Kidney tubule cell (primary cell): ENCODE results near the gene PIMREG.
A peak's percentile ranks its signal among the peaks of the same experiment; 100 is the strongest.

ENCODE experiments used
- DNase-seq: peaks from one replicate; pipeline ENCODE4 v3.0.0-alpha.2; 2018; ENCODE audit warnings: low spot score

The PIMREG gene

DNA sequence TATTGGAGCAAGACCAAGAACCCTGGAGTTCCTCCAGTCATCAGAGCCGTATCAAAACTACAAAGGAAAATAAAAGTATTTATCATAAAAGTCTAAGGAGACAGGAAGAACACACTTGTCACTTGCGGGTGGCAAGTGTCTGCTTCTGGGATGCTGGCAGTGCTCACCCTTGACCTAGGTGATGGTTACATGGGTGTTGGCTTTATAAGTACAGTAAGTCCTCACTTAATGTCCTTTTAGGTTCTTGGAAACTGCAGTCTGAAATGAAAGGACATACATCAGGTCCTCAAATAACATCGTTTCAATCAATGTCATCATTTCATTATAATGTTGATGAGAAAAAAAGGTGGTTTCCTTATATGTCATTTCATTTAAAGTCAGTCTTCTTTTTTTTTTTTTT is 6.3 kb upstream of the PIMREG start:
- DNase-seq = no peak

DNA sequence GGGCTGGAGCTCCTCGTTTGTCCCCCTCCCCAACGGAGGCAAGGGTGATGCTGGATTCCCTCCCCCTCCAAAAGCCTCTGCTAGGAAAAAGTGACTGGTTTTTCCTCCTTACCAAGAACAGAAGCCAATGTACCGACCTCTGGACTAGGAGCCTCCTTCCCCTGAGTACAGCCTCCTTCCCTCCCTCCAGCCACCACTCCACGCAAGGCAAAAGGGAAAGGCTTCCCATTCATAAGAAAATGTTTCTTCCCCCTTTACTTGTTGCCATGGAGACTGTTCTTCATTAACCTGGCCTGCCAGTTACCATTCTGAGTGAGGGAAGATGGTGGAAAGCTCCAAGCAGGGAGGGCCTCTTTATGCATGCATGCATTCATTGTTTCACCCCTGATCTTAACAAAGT is 4.3 kb upstream of the PIMREG start:
- peak; percentile 60 for DNase-seq

DNA sequence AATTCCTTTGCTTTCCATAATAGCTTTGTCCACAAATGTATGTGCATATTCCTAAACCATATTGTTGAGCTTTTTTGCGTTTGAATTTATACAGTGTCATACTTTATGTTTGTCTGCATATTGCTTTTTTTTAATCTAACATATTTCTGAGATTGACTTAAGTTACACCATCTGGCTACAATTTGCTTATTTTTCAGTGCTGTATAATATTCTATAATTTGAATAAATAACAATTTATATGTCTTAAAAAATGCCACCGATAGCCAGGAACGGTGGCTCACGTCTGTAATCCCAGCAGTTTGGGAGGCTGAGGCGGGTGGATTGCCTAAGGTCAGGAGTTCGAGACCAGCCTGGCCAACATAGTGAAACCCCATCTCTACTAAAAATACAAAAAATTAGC is 1.5 kb upstream of the PIMREG start:
- no peak for DNase-seq

DNA sequence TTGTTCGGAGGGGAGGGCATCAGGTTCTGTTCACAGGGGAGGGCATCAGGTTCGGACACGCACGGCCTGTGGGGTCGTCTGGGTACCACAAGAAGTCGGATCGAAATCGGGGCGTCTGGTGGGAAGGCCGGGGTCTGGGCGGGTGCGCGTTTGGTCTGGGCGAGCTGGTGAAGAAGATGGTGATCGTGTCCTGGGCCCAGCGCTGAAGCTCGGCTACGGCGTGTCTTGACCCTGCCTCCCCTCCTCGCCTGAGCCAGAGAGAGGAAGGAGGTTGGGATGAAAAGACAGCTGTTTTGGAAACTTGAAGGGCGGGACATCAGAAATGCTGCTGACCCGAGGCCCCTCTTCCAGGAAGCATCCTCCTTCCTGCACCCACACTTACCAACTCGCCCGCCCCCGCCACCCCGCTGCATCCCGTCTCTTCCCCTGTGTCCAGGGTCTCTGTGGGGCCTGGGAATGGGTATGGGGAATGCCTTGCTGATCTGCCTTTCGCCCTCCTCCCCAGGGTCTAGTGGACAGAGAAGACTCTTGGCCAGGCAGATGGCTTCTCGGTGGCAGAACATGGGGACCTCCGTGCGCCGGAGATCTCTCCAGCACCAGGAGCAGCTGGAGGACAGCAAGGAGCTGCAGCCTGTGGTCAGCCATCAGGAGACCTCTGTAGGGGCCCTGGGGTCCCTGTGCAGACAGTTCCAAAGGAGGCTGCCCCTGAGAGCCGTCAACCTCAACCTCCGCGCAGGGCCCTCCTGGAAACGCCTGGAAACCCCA is 498 bp downstream of the PIMREG start:
- DNase-seq = no peak

DNA sequence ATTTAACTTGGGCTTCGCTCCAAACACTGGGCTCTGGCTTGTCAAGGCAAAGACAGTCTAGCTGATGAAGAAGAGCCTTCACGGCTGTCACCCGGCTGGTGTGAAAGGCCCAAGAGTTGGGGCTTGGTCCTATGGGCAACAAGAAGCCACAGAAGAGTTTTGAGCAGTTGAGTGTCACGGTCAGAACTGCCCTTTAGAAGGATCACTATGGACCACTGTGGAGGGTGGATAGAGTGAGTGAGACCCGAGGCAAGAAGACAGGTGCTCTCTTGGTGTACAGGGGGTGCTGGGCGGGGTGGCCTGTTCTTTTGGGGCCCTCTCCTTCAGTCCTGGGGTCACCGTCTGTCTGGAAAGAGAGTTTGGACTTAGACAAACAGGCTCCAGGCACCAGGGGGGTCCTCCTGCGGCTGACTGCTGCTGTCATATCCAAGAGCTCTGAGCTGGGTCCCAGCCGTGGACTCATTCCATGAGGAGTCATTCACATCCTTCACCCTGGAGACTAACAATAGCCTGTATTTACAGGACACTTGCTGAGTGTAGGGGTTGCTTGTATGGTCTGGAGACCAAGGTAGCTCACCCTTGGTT is 2.4 kb downstream of the PIMREG start:
- DNase-seq = no peak

DNA sequence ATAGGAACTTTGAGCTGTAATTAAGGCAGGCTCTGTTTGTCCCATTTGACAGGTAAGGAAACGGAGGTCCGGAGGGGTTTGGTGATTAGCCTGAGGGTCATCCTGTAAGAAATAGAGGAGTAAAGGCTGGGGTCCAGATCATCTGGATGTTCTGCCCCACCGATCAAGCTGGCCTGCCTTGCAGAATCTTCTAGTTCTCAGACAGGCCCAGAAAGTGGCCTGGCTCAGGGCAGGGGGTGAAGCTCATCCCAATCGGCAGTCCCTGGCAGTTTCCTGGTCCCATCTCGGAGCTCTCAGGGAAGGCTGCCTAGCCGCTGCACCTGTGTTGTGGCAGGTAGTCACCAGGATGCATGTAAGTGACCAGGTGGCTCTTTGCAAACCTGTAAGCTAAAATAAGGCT is 4.2 kb downstream of the PIMREG start:
- no peak for DNase-seq

DNA sequence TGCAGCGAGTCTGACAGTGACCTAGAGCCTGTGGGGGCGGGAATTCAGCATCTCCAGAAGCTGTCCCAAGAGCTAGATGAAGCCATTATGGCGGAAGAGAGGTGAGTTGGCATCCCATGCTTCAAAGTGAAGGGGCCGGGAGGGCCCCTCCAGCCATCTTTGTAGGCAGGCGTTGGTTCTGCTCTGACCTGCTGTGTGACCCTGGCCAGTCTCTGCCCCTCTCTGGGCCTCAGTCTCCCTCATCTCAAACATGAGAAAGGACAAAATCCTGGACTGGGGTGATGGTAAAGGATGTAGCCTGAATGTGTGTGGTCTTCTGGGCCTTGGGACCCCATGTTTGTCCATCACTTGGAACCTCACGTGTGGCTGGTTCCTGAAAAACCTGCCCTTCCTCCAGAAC is 5.1 kb downstream of the PIMREG start:
- DNase-seq = no peak

DNA sequence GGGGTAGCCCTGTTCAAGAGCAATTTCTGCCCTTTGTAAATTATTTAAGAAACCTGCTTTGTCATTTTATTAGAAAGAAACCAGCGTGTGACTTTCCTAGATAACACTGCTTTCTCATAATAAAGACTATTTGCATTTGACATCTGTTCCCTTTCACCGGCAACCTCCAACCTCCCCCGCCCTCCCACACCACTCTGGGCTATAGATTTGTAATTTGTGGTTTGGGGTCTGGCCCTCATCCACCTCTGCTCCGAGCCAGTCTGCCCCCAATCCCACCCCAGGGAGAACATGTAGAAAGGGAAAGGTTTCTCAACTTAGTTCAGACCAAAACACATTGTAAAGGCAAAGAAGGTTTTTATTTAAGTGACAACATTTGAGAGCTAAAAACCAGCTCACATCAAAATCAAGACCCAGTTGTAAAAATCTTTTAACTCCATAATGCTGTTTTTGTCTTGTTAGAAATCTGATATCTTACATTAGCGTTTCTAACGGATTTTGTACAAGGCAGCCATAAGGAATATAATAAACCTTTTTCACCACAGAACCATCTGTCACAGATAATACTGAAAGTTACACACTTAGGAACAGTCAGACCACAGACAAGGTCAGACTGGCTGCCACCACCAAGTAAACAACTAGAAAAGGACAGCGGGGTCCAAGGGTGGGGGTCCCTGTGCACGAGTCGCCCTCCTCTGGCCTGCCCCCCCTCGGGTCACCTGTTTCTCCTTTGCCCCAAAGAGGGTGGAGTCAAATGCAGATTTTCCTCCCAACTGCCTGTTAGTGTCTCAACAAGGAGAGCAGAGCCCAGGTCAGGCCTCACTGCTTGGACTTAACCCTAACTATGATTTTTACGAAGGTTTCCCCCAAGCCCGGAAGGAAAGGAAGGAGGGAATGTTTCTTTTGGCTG is 6.9 kb downstream of the PIMREG start:
- no peak for DNase-seq

DNA sequence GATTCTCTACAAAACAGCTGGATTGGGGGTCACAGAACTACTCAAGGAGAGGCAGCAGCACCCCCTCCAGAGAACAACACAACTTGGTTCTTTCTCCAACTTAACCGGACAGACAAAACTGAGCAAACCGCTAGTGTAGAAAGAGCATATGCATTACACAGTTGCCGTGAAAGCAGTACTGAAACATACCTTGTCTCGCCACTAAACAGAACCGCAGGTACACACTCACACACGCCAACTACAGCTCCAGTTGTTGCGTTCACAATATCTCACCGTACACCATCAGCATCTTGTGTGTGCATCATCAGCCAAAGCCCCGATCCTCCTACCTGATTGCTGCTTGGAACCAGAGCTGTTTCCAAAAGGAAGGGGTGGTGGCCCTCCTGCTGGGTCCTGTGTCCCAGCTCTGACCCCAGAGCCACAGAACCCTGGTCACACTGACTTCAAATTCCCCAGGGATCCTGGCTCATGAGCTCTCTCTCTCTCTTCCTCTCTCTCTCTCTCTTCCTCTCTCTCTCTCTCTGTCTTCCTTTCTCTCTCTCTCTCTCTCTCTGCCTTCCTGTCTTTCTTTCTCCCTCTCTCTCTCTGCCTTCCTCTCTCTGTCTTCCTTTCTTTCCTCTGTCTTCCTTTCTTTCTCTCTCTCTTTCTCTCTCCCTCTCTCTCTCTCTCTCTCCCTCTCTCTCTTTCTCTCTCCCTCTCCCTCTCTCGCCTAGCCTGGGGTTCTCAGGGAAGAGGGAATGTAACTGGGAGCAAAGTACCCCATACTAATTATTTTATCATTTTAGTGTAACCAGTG is 8.4 kb downstream of the PIMREG start:
- no peak for DNase-seq

DNA sequence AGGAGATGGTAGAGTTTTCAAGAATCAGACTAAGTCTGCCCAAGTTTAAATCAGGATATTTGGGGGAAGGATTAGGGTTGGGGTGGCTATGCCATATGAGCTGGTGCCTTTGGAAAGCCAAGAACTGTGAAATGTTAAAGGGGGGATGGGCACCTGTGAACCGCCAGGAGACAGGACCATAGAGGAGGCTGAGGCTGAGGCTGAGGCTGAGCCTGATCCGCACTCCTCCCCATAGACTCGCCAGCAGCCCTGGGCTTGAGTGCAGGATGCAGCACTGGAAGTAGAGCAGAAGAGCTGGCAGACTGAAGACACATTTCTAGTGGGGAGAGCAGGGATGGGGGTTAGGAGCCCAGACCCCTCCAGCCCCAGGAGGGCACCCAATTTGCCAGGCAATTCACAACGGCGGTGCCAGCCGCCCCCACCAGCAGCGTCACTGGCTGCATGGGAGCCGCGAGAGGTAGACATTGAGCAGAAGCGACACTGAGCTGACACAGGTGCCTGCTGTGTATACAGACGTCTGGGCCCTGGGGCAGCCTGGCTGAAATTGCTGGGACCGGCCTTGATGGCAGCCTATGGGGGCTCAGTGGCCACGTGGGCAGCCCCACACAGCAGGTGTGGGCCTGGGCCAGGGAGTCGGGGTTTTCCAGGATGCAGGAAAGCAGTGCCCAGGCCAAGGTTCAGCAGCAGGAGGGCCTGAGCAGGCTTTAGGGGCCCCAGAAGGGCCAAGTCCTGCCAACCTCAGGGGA is 9.2 kb downstream of the PIMREG start:
- no peak for DNase-seq

DNA sequence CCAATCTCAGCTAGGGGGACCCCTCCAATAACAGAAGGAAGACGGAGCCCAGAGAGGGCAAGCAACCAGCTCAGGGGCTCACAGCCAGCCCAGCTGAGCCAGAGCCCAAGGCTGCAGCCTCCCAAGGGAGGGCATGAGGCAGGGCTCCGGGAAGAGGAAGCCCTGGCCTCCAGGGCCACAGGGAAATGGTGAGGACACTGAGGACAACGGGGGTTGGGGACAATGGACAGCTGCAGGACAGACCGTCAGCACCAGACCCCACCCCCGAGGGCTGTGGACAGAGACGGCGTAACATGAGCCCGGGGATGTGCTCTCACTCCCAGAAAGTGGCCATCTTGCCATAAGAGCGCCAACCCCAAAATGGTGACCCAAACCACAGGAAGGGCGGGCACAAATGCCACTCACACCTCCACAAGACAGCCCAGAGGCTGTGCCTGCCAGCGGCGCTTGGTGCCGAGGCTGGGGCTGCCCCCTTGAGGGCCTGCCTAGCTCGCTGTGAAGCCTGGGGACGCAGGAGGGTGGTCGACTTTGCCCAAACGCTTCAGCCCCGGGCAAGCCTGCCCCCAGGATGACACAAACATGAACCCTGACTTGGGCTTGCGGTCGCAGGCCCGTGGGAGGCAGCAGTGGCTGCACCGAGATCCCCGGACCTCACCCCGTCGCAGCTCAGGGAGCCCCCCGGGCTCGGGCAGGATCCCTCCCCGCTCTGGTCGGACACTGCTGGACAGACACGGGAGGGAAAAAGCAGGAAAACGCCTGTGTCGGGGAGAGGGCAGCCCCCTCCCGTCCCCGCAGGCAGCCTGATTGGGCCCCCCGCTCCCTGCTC is 10.5 kb downstream of the PIMREG start:
- no peak for DNase-seq

DNA sequence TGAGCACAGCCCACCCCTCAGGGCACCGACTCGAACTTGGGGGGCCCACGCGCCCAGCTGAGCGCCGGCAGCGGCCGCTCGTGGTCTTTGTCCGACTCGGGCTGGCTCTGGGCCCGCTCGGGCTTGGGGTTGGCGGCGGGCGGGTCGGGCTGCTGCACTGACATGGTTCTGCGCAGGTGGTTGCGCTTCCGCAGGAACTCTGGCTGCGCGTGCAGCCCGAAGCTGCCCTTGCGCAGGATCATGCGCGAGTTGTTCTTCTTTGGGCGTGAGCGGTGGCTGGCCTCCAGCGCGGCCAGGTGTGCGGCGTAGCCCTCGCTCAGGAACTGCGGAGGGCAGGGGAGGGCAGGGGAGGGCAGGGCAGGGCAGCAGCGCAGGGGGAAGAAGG is 11.1 kb downstream of the PIMREG start:
- peak; percentile 54 for DNase-seq

DNA sequence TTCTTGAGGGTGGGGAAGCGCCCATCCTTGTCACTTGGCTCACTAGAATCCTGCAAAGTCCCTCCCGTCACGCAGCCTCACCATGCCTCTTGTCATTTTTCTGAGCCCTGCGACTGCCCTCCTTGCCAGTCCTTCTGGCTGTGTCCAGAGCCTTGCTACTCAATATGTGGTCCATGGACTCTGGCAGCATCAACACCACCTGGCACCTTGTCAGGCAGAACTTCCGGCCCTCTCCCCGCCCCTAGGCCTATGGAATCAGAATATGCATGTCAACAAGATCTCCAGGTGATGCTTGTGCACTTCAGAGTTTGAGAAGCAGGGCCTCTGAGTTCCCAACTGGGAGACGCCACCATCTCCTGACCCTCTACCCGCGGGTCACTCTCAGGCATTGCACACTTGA is 12.1 kb downstream of the PIMREG start:
- no peak for DNase-seq

DNA sequence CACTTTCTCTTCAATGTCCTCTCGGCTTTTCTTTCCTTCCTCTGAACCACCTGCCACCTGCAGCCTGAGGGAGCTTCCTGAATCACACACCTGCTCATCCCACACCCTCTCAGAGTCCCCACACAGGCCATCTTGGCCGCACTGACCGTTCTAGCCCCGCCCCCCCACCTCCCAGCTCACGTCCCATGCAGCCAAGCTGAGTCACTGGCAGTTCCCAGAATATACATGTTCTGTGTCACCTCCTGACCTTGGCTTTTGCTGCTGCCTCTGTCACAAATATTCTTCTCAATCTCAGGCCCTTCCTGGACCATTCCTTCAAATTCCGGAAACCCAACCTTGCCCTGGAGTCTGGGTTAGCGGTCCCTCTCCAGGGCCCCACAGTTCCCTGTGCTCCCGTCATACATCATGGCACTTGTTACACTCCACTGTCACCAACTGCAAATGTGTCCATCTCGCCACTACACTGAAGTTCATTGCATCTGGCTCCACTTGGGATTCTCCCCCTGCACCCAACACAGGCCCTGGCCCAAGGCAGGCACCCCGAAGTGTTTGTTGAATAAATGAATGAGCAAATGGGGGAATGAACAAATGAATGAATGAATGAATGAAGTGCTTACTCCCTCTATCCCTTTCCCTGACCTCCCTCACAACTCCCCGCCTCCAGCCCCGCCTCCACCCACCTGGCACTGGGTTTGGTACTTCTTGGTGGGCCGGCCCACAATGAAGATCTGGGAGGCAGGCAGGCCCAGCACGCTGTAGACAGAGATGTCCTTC is 12.8 kb downstream of the PIMREG start:
- peak; percentile 81 for DNase-seq

DNA sequence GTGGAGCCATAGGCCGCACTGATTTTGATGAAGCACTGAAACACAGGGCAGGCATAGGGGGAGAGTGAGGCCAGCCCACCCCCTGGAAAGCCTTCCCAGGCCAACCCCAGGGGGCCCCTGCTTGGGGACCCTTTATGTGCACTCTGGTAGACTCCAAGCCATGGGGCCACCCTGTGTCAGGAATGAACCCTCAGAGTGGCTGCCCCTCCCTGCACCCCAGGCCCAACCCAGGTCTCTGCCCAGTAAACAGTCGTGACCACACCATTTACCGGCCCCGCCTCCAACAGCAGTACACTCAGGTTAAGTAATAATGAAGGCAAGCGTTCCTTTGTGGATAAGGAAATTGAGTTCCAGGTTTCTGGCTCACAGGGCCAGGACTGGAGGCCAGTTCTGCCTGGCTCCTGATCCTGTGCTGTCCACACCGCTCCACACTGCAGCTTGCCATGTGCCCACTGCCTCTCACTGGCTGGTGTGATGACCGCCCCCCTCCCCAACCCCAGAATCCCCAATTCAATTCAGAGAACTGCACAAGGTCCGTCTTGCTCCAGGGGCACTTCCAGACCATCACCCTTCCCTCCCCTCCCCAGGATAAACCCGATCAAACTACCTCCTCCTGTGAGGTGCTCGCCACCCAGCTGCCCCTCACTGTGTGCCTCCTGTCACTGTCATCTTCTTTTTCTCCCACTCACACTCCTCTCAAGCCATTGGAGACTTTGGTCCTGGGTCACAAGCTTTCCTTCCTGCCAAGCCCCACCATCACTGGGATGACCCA is 13.6 kb downstream of the PIMREG start:
- peak; percentile 39 for DNase-seq

DNA sequence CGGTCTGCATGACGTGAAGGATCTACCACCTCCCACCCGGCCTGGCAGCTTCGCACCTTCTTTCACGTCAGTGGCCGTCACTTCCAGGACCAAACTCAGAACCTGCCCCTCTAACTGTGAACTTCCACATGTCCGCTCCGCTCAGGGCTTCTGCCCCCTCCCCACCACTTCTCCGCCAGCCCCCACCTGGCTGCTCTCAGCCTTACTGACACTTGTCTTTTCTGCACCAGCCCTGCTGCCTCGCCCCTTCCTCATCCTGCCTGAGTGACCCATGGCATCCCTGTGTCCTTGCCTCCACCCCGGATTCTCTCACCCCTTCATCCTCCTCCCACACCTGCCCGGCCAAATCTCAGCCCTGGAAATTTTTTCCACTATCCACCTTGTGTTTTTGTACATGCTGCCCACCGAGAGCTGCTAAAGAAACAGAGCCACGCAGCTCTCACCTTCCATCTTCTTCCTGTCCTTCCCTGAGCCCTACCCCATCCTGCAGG is 14.2 kb downstream of the PIMREG start:
- DNase-seq = no peak

DNA sequence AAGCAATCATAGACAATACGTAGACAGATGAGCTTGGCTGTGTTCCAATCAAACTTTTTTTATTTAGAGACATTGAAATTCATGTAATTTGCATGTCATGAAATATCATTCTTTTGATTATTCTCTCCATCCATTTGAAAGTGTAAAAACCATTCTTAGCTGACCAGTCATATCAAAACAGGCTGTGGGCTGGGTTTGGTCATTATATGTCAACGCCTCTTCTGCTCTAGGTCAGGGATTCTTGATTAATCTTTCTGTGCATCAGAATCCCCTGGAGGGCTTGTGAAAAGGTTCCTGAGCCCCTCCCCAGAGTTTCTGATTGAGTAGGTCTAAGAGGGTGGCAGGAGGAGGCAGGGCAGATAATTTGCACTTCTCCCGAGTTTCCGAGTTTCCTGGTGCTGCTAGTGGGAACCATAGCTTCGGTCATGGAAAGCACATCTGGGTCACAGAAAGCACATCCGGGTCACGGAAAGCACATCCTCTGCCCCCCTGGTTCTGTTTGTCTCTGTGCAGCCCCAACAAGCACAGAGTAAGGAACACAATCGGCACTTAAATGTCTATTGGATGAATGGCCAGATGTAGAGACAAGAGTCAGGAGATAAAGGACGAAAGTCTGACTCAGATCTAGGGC is 16.4 kb downstream of the PIMREG start:
- DNase-seq = no peak

DNA sequence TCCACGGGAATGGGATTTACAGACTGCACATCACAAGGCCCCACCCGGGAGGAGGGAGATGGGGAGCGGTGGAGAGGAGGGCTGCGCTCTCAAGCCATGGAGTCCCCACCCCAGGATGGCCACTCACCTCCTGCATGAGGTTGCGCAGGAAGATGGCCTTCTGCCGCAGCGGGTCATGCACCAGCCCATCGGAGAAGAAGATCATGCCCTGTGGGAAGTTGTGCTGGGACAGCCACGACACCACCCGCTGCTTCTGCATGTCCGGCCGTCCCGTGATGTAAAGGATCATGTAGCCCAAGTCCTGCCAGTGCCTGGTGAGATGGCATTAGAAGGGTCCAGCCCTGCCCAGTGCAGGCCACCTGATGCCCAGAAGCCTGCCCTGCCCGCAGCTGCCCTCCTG is 17.0 kb downstream of the PIMREG start:
- no peak for DNase-seq
